Erythroblast (primary cell): ENCODE data around the gene LRCH2.
A peak's percentile ranks its signal among the peaks of the same experiment; 100 is the strongest.

ENCODE experiments used
- DNase-seq, 2 experiments: peaks; one replicate each; lab custom pipeline; 2025; lab: John Stamatoyannopoulos, UW
- GATA1 ChIP-seq: IDR thresholded peaks from 2 replicates; pipeline ENCODE4 v1.6.1; 2011; ENCODE audit warnings: low read depth, mild to moderate bottlenecking, control low read depth, low read length, moderate library complexity
- POLR2A ChIP-seq: IDR thresholded peaks from 2 replicates; pipeline ENCODE4 v1.6.1; 2011; ENCODE audit warnings: mild to moderate bottlenecking, low read length

LRCH2 gene

GRCh38 chrX:115233497-115234455 is at the start of gene LRCH2:
Gene LRCH2, minus strand, starts transcription at chrX:115234096. Its CDS starts 55 bp downstream, at chrX:115234041.
- no peak for DNase-seq
- no peak for TF ChIP-seq POLR2A
- TF ChIP-seq GATA1, result no peak

GRCh38 chrX:115269051-115269683 is 35.3 kb upstream of the LRCH2 start:
- TF ChIP-seq POLR2A, result no peak
- TF ChIP-seq GATA1, result no peak
- DNase-seq, result no peak

- no peak for TF ChIP-seq GATA1
- no peak for TF ChIP-seq POLR2A
- DNase-seq, result peak in 1 of 2 experiments; percentile 0
Measured at GRCh38 chrX:115268421-115268820, 34.5 kb upstream of the LRCH2 start.

GRCh38 chrX:115266300-115266699 is 32.4 kb upstream of the LRCH2 start:
- no peak for DNase-seq
- no peak for TF ChIP-seq GATA1
- TF ChIP-seq POLR2A, result no peak

GRCh38 chrX:115264009-115264408 is 30.1 kb upstream of the LRCH2 start:
- DNase-seq, result no peak
- TF ChIP-seq POLR2A, result no peak
- no peak for TF ChIP-seq GATA1

GRCh38 chrX:115261148-115261547 is 27.3 kb upstream of the LRCH2 start:
- TF ChIP-seq POLR2A (no peak), GATA1 (no peak)

GRCh38 chrX:115260330-115260729 is 26.4 kb upstream of the LRCH2 start:
- TF ChIP-seq POLR2A, result no peak
- TF ChIP-seq GATA1, result no peak
- no peak for DNase-seq

More at GRCh38 chrX:115261148-115261547, 27.3 kb upstream of the LRCH2 start:
- DNase-seq, result no peak

- peak in 1 of 2 experiments; percentile 8 for DNase-seq
Measured at GRCh38 chrX:115259238-115259875, 25.5 kb upstream of the LRCH2 start.

GRCh38 chrX:115257711-115258110 is 23.8 kb upstream of the LRCH2 start:
- no peak for DNase-seq
- TF ChIP-seq POLR2A (no peak), GATA1 (no peak)

More at GRCh38 chrX:115259238-115259875, 25.5 kb upstream of the LRCH2 start:
- TF ChIP-seq GATA1 (no peak), POLR2A (no peak)

- no peak for DNase-seq
- TF ChIP-seq GATA1 (no peak), POLR2A (no peak)
Measured at GRCh38 chrX:115255003-115255402, 21.1 kb upstream of the LRCH2 start.

GRCh38 chrX:115251458-115252233 is 17.8 kb upstream of the LRCH2 start:
- TF ChIP-seq POLR2A (no peak), GATA1 (no peak)
- no peak for DNase-seq

GRCh38 chrX:115237056-115237455 is 3.2 kb upstream of the LRCH2 start:
- TF ChIP-seq GATA1, result no peak
- no peak for TF ChIP-seq POLR2A
- DNase-seq, result no peak

- DNase-seq, result no peak
- TF ChIP-seq POLR2A, result no peak
Measured at GRCh38 chrX:115236560-115236959, 2.7 kb upstream of the LRCH2 start.
